B cell (primary cell): ENCODE measurements around the gene DYDC1. TPM values are rescaled to one million over a fixed set of nuclear protein-coding genes. Genes with fewer than 3 reads are reported as not detected.

Source experiments
- ATAC-seq: fragments of 200-7000 bp; cut with Tn5 transposase; one replicate; pipeline ENCODE4 v1.10.0; 2021; ENCODE audit warnings: low read depth, mild to moderate bottlenecking, moderate number of reproducible peaks, moderate library complexity
- CTCF ChIA-PET: fragments of 350-600 bp; sonication (Branson Sonifier 250); formaldehyde crosslinking; loops from one replicate; lab custom pipeline; 2021; ENCODE audit warnings: antibody characterized with exemption, inconsistent platforms; lab: Charles Lee
- POLR2A ChIA-PET: fragments of 350-600 bp; sonication (Branson Sonifier 250); formaldehyde crosslinking; loops from one replicate; lab custom pipeline; 2021; ENCODE audit warnings: antibody characterized with exemption; lab: Charles Lee
- DNase-seq: peaks from one replicate; pipeline ENCODE4 v3.0.0; 2013
- H2AFZ ChIP-seq: 2 replicates; pipeline ENCODE4 v1.6.1; 2012; ENCODE audit warnings: mild to moderate bottlenecking, low read depth, low read length; ENCODE audit not compliant: insufficient read depth, poor library complexity, severe bottlenecking
- H3K27ac ChIP-seq, 2 donors: 1 replicate in 1 of 2; 2 replicates in 1 of 2; pipeline ENCODE4 v1.5.1; 2012 to 2013; ENCODE audit warnings: low read length in 2 of 2, mild to moderate bottlenecking in 2 of 2, moderate library complexity in 1 of 2
- H3K27me3 ChIP-seq, 4 experiments: fragments of 200-600 bp in 1 of 4; sonication (generic) in 1 of 4; replicated peaks in 1 of 4; 1 replicate in 2 of 4; 2 replicates in 2 of 4; pipeline versions ENCODE4 v1.6.1 to v1.7.0; 2013 to 2016; ENCODE audit warnings: low read length in 3 of 4, mild to moderate bottlenecking in 2 of 4, mixed read lengths in 1 of 4, moderate library complexity in 1 of 4; ENCODE audit not compliant: insufficient read depth in 4 of 4, control insufficient read depth in 3 of 4; ENCODE audit errors: control extremely low read depth in 1 of 4
- H3K36me3 ChIP-seq, 2 experiments: replicated peaks in 1 of 2; 1 replicate in 1 of 2; 2 replicates in 1 of 2; pipeline versions ENCODE4 v1.6.1 to v1.7.1; 2013; ENCODE audit warnings: low read length in 1 of 2; ENCODE audit not compliant: insufficient read depth in 2 of 2, control insufficient read depth in 1 of 2; ENCODE audit errors: control extremely low read depth in 1 of 2, extremely low read depth in 1 of 2
- H3K4me1 ChIP-seq, 2 donors: fragments of 200-600 bp in 1 of 2; sonication (generic) in 1 of 2; 1 replicate in 1 of 2; 2 replicates in 1 of 2; pipeline versions ENCODE4 v1.5.1 to v1.6.1; 2013 to 2017; ENCODE audit warnings: low read length in 2 of 2; ENCODE audit not compliant: control insufficient read depth in 2 of 2, insufficient read depth in 2 of 2
- H3K4me2 ChIP-seq: replicated peaks from 2 replicates; pipeline ENCODE3; 2012; ENCODE audit warnings: mild to moderate bottlenecking, low read depth, low read length; ENCODE audit not compliant: poor library complexity, severe bottlenecking
- H3K4me3 ChIP-seq, 5 experiments: fragments of 200-600 bp in 1 of 5; sonication (generic) in 1 of 5; 1 replicate in 3 of 5; 2 replicates in 2 of 5; pipeline versions ENCODE4 v1.5.1 to v1.7.0; 2011 to 2016; ENCODE audit warnings: low read length in 4 of 5, mild to moderate bottlenecking in 4 of 5, low read depth in 2 of 5, control low read depth in 1 of 5, moderate library complexity in 1 of 5; ENCODE audit not compliant: insufficient read depth in 1 of 5; ENCODE audit errors: control extremely low read depth in 1 of 5, extremely low read depth in 1 of 5
- H3K79me2 ChIP-seq: fragments of 200-600 bp; sonication (generic); one replicate; pipeline ENCODE4 v1.6.0; 2016; ENCODE audit warnings: low read length; ENCODE audit not compliant: control insufficient read depth, insufficient read depth
- H3K9ac ChIP-seq: fragments of 200-600 bp; sonication (generic); 2 replicates; pipeline ENCODE4 v1.6.1; 2017; ENCODE audit warnings: mild to moderate bottlenecking, low read length, moderate library complexity
- H3K9me3 ChIP-seq, 3 donors: one replicate each; pipeline versions ENCODE4 v1.6.1 to v1.7.1; 2013; ENCODE audit warnings: low read length in 2 of 3; ENCODE audit not compliant: control insufficient read depth in 2 of 3, insufficient read depth in 1 of 3; ENCODE audit errors: control extremely low read depth in 1 of 3
- H4K20me1 ChIP-seq: 2 replicates; pipeline ENCODE4 v1.6.0; 2012; ENCODE audit warnings: mild to moderate bottlenecking, low read length; ENCODE audit not compliant: insufficient read depth, control insufficient read depth, poor library complexity, severe bottlenecking
- H3K27ac Mint-ChIP-seq: one replicate; pipeline ENCODE4 v1.8.0; 2021; ENCODE audit warnings: mixed read lengths
- H3K27me3 Mint-ChIP-seq: one replicate; pipeline ENCODE4 v1.8.0; 2021; ENCODE audit warnings: mixed read lengths
- H3K4me1 Mint-ChIP-seq: one replicate; pipeline ENCODE4 v1.8.0; 2021; ENCODE audit warnings: mixed read lengths
- H3K4me3 Mint-ChIP-seq: one replicate; pipeline ENCODE4 v1.8.0; 2021; ENCODE audit warnings: mixed read lengths
- H3K9me3 Mint-ChIP-seq: one replicate; pipeline ENCODE4 v1.8.0; 2022; ENCODE audit warnings: mixed read lengths; ENCODE audit not compliant: insufficient read depth
- EZH2 ChIP-seq: IDR thresholded peaks from 2 replicates; pipeline ENCODE4 v1.6.1; 2012; ENCODE audit warnings: borderline replicate concordance, low read depth, mild to moderate bottlenecking, moderate library complexity, low read length; ENCODE audit not compliant: insufficient read depth, poor library complexity, severe bottlenecking
- WGBS: methylation state at CpG from one replicate; pipeline ENCODE4 v1.1.5; 2013; ENCODE audit warnings: missing lambda C conversion rate; ENCODE audit not compliant: insufficient coverage; 5-methylcytosine and 5-hydroxymethylcytosine counted together
- intact Hi-C: fragments of 100-400 bp; cut with micrococcal nuclease; formaldehyde crosslinking; loops from one replicate; pipeline ENCODE4 v1.10.0; 2022
- polyA plus RNA-seq: library from polyadenylated mRNA; depleted of rRNA; stranded (reverse); fragments of >200 nt; gene quantifications from 2 replicates; pipeline ENCODE4 v1.2.3, GENCODE V29; 2012
- total RNA-seq, 2 donors: library from RNA; stranded (reverse); fragments of 120-200 nt in 1 of 2; gene quantifications; 1 replicate in 1 of 2; 2 replicates in 1 of 2; pipeline versions ENCODE4 v1.2.3 to v1.2.4, GENCODE V29; 2013 to 2022
- TF ChIP-seq, protein P1 (sequence below): fragments of 200-600 bp; IDR thresholded peaks from one replicate; pipeline ENCODE4 v1.8.0; 2022; ENCODE audit warnings: antibody characterized with exemption, mild to moderate bottlenecking

DYDC1 gene
- total and polyA plus RNA-seq, 2 donors (not counting 1 experiment from before 2014, with no cell fraction given) = not detected

DNA sequence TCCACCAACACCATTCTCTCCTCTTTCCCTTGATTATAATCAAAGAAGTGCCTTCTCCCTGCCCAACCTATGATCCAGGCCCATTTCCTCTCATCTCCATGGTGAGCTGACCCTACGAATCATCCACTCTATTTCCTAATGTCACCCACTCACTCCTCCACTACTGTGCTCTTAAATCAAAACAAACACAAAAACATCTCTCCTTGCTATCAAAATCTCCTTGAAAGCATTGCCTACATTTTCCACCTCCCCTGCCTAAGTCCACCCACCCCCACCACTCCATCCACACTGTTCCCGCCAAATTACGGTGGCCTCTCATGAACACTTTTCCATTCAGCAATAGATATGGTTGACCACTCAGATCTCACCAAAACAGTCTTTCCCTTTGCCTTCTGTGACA lies 5.3 kb downstream of the DYDC1 start:
- DNase-seq = no peak
- H3K4me1 Mint-ChIP-seq = peaks cover 5% of the 10 kb centered on the region
- H3K27me3 ChIP-seq = peaks cover 0 to 6% (median 2%) of the 10 kb centered on the region in 4 experiments
- no peak overlapping the region for H3K4me3 ChIP-seq
- intact Hi-C loops = no loop called here
- POLR2A ChIA-PET = no interaction called here
- no peak overlapping the region for H3K4me3 Mint-ChIP-seq
- H3K9ac ChIP-seq = no peak overlapping the region
- no peak overlapping the region for H3K27ac Mint-ChIP-seq
- TF ChIP-seq, protein P1, sequence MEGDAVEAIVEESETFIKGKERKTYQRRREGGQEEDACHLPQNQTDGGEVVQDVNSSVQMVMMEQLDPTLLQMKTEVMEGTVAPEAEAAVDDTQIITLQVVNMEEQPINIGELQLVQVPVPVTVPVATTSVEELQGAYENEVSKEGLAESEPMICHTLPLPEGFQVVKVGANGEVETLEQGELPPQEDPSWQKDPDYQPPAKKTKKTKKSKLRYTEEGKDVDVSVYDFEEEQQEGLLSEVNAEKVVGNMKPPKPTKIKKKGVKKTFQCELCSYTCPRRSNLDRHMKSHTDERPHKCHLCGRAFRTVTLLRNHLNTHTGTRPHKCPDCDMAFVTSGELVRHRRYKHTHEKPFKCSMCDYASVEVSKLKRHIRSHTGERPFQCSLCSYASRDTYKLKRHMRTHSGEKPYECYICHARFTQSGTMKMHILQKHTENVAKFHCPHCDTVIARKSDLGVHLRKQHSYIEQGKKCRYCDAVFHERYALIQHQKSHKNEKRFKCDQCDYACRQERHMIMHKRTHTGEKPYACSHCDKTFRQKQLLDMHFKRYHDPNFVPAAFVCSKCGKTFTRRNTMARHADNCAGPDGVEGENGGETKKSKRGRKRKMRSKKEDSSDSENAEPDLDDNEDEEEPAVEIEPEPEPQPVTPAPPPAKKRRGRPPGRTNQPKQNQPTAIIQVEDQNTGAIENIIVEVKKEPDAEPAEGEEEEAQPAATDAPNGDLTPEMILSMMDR = no peak
- TF ChIP-seq EZH2 = no peak
- H2AFZ ChIP-seq = no peak overlapping the region
- H3K4me2 ChIP-seq = no peak overlapping the region
- ATAC-seq = no peak
- no peaks in the 10 kb centered on the region for H3K9me3 Mint-ChIP-seq
- H3K27me3 Mint-ChIP-seq = peaks cover 41% of the 10 kb centered on the region
- 93% methylated on average over 3 of the region's 3 CpGs for WGBS
- no peaks in the 10 kb centered on the region for H3K9me3 ChIP-seq
- no peaks in the 10 kb centered on the region for H3K79me2 ChIP-seq
- H4K20me1 ChIP-seq = no peaks in the 10 kb centered on the region
- H3K36me3 ChIP-seq = no peaks in the 10 kb centered on the region
- H3K4me1 ChIP-seq = peaks cover 1 to 2% of the 10 kb centered on the region in 2 donors
- no peak overlapping the region for H3K27ac ChIP-seq
- CTCF ChIA-PET = no interaction called here

DNA sequence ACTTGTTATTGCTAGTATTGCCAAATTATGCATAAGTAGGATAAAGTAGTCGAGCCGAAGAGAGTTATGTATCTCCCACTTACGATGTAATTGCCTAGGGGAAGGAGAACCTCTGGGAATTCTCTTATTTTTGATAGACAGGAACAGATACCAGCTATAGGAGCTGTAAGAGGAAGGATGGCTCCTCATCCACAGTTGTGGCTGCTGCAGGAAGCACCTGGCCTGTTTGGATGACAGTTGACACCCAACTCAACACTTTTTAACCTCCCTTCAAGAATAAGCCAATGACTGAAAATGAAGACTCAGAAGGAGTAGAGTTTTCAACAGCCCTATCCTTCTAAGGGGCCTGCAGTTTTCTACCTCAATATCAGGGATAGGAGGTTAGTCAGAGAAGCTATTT lies 6.3 kb downstream of the DYDC1 start:
- Histone ChIP-seq H3K27me3 (peaks cover 0 to 3% (median 1%) of the 10 kb centered on the region in 4 experiments), H3K9ac (no peak overlapping the region), H3K9me3 (no peaks in the 10 kb centered on the region), H3K4me3 (no peak overlapping the region), H3K27ac (no peak overlapping the region), H3K79me2 (no peaks in the 10 kb centered on the region), H2AFZ (no peak overlapping the region), H4K20me1 (no peaks in the 10 kb centered on the region), H3K36me3 (no peaks in the 10 kb centered on the region), H3K4me2 (no peak overlapping the region), H3K4me1 (no peaks in the 10 kb centered on the region)
- ATAC-seq (no peak), DNase-seq (no peak)
- TF ChIP-seq, protein P1 = no peak
- TF ChIP-seq EZH2 = no peak
- ChIA-PET CTCF (no interaction called here), POLR2A (no interaction called here)
- WGBS = 7% methylated on average over 3 of the region's 3 CpGs
- peaks cover 35% of the 10 kb centered on the region for H3K27me3 Mint-ChIP-seq
- no peaks in the 10 kb centered on the region for H3K4me1 Mint-ChIP-seq
- no peak overlapping the region for H3K4me3 Mint-ChIP-seq
- intact Hi-C loops = no loop called here
- no peaks in the 10 kb centered on the region for H3K9me3 Mint-ChIP-seq
- H3K27ac Mint-ChIP-seq = no peak overlapping the region
